Endothelial cell of umbilical vein (primary cell): Measurements from ENCODE around the gene ZDHHC9. TPM values are rescaled to one million over a fixed set of nuclear protein-coding genes. Genes with fewer than 3 reads are reported as not detected.

Experiments used
- BruUV-seq: library from RNA; stranded (reverse); fragments of 400-500 nt; replicated peaks from 2 replicates; lab custom pipeline; 2021; lab: Mats Ljungman, UMichigan
- CTCF ChIA-PET: fragments of 300-600, 350-600 bp; sonication (Branson Sonifier 250); formaldehyde crosslinking; loops from one replicate; lab custom pipeline; 2021; ENCODE audit warnings: antibody characterized with exemption, inconsistent platforms; lab: Charles Lee
- POLR2A ChIA-PET: fragments of 300-600, 350-600 bp; sonication (Branson Sonifier 250); formaldehyde crosslinking; loops from one replicate; lab custom pipeline; 2021; ENCODE audit warnings: antibody characterized with exemption, inconsistent platforms; lab: Charles Lee
- DNase-seq: peaks from one replicate; pipeline ENCODE4 v3.0.0-alpha.2; 2011; ENCODE audit warnings: low read depth, low spot score
- FAIRE-seq: peaks from 2 replicates; lab custom pipeline; 2011; peaks lifted over from hg19 to GRCh38; lab: Jason Lieb, UNC
- H2AFZ ChIP-seq: 2 replicates; pipeline ENCODE4 v1.6.0; 2012; ENCODE audit warnings: low read depth, low read length, control low read depth, inconsistent platforms
- H3K27ac ChIP-seq: 2 replicates; pipeline ENCODE4 v1.5.1; 2011; ENCODE audit warnings: low read depth, mild to moderate bottlenecking, control low read depth, low read length, moderate library complexity; ENCODE audit not compliant: insufficient read depth
- H3K27me3 ChIP-seq, 2 experiments: 2 replicates each; pipeline versions ENCODE4 v1.6.0 to v1.6.1; 2011; ENCODE audit warnings: low read length in 2 of 2, mixed read lengths in 1 of 2; ENCODE audit not compliant: control insufficient read depth in 2 of 2, insufficient read depth in 2 of 2
- H3K36me3 ChIP-seq, 2 experiments: 2 replicates in 1 of 2; 3 replicates in 1 of 2; pipeline ENCODE4 v1.5.1; 2011; ENCODE audit warnings: low read length in 2 of 2, mild to moderate bottlenecking in 1 of 2, moderate library complexity in 1 of 2; ENCODE audit not compliant: control insufficient read depth in 2 of 2, insufficient read depth in 2 of 2; ENCODE audit errors: extremely low read depth in 1 of 2
- H3K4me1 ChIP-seq: 3 replicates; pipeline ENCODE4 v1.5.1; 2011; ENCODE audit warnings: mild to moderate bottlenecking, low read length; ENCODE audit not compliant: control insufficient read depth, insufficient read depth; ENCODE audit errors: extremely low read depth
- H3K4me2 ChIP-seq: 2 replicates; pipeline ENCODE4 v1.6.1; 2011; ENCODE audit warnings: low read length, control low read depth, mixed read lengths; ENCODE audit not compliant: insufficient read depth
- H3K4me3 ChIP-seq, 3 experiments: fragments of 200-600 bp in 1 of 3; sonication (generic), shearing (Covaris generic) in 1 of 3; replicated peaks in 1 of 3; 2 replicates each; pipeline ENCODE4 v1.5.1; 2011 to 2016; ENCODE audit warnings: control low read depth in 3 of 3, low read length in 3 of 3, mild to moderate bottlenecking in 2 of 3, inconsistent platforms in 1 of 3, low read depth in 1 of 3, moderate library complexity in 1 of 3; ENCODE audit not compliant: insufficient read depth in 1 of 3
- H3K79me2 ChIP-seq: 2 replicates; pipeline ENCODE4 v1.6.0; 2012; ENCODE audit warnings: low read length, inconsistent platforms; ENCODE audit not compliant: control insufficient read depth, insufficient read depth
- H3K9ac ChIP-seq: replicated peaks from 2 replicates; pipeline ENCODE3; 2011; ENCODE audit warnings: low read length, control low read depth; ENCODE audit not compliant: insufficient read depth; ENCODE audit errors: extremely low read depth
- H3K9me1 ChIP-seq: replicated peaks from 3 replicates; pipeline ENCODE4 v1.6.0; 2011; ENCODE audit warnings: mild to moderate bottlenecking, low read length; ENCODE audit not compliant: control insufficient read depth, insufficient read depth; ENCODE audit errors: extremely low read depth
- H3K9me3 ChIP-seq: replicated peaks from 2 replicates; pipeline ENCODE4 v1.5.1; 2012; ENCODE audit warnings: low read length, inconsistent platforms; ENCODE audit not compliant: control insufficient read depth, insufficient read depth
- H4K20me1 ChIP-seq: replicated peaks from 2 replicates; pipeline ENCODE3; 2011; ENCODE audit warnings: mild to moderate bottlenecking, low read length; ENCODE audit not compliant: control insufficient read depth, insufficient read depth; ENCODE audit errors: extremely low read depth
- CTCF ChIP-seq, 2 donors: IDR thresholded peaks; 1 replicate in 1 of 2; 2 replicates in 1 of 2; pipeline ENCODE4 v1.5.1; 2011; ENCODE audit warnings: low read length in 2 of 2, mild to moderate bottlenecking in 2 of 2, moderate library complexity in 2 of 2, control low read depth in 1 of 2, inconsistent platforms in 1 of 2, low read depth in 1 of 2; ENCODE audit not compliant: insufficient read depth in 1 of 2; ENCODE audit errors: extremely low read depth in 1 of 2
- EZH2 ChIP-seq: IDR thresholded peaks from 2 replicates; pipeline ENCODE4 v1.6.1; 2012; ENCODE audit warnings: borderline replicate concordance, low read depth, mild to moderate bottlenecking, moderate library complexity, low read length, inconsistent platforms; ENCODE audit not compliant: severe bottlenecking
- FOS ChIP-seq: IDR thresholded peaks from 2 replicates; pipeline ENCODE4 v1.6.1; 2011; ENCODE audit warnings: mild to moderate bottlenecking, low read length, moderate library complexity, borderline replicate concordance; ENCODE audit not compliant: insufficient read depth
- GATA2 ChIP-seq: IDR thresholded peaks from 2 replicates; pipeline ENCODE4 v1.7.0; 2011; ENCODE audit warnings: low read depth, mild to moderate bottlenecking, moderate library complexity, mixed read lengths, low read length; ENCODE audit not compliant: insufficient read length, insufficient read depth
- JUN ChIP-seq: IDR thresholded peaks from 2 replicates; pipeline ENCODE4 v1.6.1; 2011; ENCODE audit warnings: borderline replicate concordance, low read depth; ENCODE audit not compliant: insufficient read length, insufficient read depth
- MAX ChIP-seq: IDR thresholded peaks from 2 replicates; pipeline ENCODE4 v1.6.1; 2011; ENCODE audit not compliant: insufficient read depth, insufficient read length
- MYC ChIP-seq: IDR thresholded peaks from one replicate; pipeline ENCODE4 v1.6.1; 2011; ENCODE audit warnings: mild to moderate bottlenecking, low read depth, low read length
- POLR2A ChIP-seq: IDR thresholded peaks from 2 replicates; pipeline ENCODE4 v1.6.1; 2012; ENCODE audit warnings: low read depth, mild to moderate bottlenecking, control low read depth, low read length
- POLR2AphosphoS5 ChIP-seq: IDR thresholded peaks from 2 replicates; pipeline ENCODE4 v1.6.1; 2012; ENCODE audit warnings: low read depth, mild to moderate bottlenecking, control low read depth, low read length, moderate library complexity; ENCODE audit not compliant: insufficient read depth
- dilution Hi-C: fragments of 300-500 bp; cut with MboI; formaldehyde crosslinking; loops from one replicate; pipeline ENCODE4 v1.15.0; 2019; ENCODE audit warnings: low sequenced_read_pairs; ENCODE audit not compliant: extremely low pct_ligation_motif_present
- intact Hi-C: fragments of 100-400 bp; cut with micrococcal nuclease; formaldehyde crosslinking; loops from one replicate; pipeline ENCODE4 v1.10.0; 2022
- polyA plus RNA-seq, 4 experiments: library from polyadenylated mRNA; depleted of rRNA in 3 of 4; stranded (reverse) in 3 of 4; unstranded in 1 of 4; fragments of >200 nt; gene quantifications; 2 replicates each; pipeline versions ENCODE4 v1.2.1 to v1.2.3, GENCODE V29; 2011 to 2012; ENCODE audit warnings: missing spikeins in 1 of 4
- total RNA-seq: library from RNA; stranded (reverse); gene quantifications from 2 replicates; pipeline ENCODE4 v1.2.3, GENCODE V29; 2021

Gene ZDHHC9
- total and polyA plus RNA-seq, 2 donors (not counting 3 experiments of a cell fraction or from before 2014, with no cell fraction given): 27.4 to 33.6 TPM

DNA sequence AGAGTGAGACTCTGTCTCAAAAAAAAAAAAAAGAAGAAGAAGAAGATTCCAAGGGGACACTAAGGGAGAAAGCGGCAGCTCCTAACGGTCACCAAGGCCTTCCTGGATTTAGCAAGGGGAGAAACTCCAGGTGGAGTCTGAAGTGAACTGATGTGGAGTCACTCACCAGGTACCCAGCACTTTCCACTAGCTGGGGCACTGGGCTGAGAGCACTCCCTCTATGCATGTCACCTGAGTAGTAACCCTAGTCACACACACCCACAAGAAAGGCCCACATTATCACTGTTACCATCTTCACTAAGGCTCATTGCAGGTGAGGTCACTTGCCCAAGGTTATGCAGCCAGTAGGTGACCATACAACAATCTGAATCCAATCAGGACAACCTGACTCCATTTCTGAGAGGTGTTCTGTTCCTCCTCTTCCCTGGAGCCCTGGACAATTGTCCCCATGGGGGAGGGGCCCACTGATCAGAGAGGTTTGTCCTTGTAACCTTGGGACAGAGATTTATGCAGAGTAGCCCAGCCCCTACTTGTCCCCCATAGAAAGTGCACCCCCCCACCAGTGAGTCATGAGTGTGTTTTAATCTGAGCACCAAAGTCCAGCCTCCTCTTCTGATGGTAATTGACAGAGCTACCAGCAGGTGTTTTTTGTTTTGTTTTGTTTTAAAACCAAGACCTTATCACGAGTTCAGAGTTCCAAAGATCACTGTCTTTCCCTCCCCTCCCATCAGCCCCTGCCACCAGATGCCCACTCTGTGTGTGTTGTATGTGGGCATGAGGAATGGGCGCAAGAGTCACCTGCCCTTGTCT, 69.8 kb downstream of the ZDHHC9 start:
- ChIA-PET CTCF (interaction anchor here (0.7 kb wide), 1 partner anchor 137 kb away, joined by 8 read pairs; no protein-coding TSS in a partner anchor), POLR2A (no interaction called here)
- Histone ChIP-seq H3K9ac (no peak overlapping the region), H3K9me3 (no peaks in the 10 kb centered on the region), H3K36me3 (no peaks in the 10 kb centered on the region), H3K9me1 (no peaks in the 10 kb centered on the region), H3K4me3 (no peak overlapping the region), H3K79me2 (no peaks in the 10 kb centered on the region), H3K4me1 (peaks cover 14% of the 10 kb centered on the region), H3K4me2 (no peak overlapping the region), H3K27ac (no peak overlapping the region), H3K27me3 (no peaks in the 10 kb centered on the region), H2AFZ (no peak overlapping the region), H4K20me1 (no peaks in the 10 kb centered on the region)
- intact Hi-C loops (no loop called here), dilution Hi-C loops (no loop called here)
- BruUV-seq: no TSS peak
- peak; percentile 61 for FAIRE-seq
- no peak for TF ChIP-seq JUN
- no peak for TF ChIP-seq CTCF (IDR thresholded peaks at IDR 0.05; ENCODE audit: extremely low read depth in 1 of 2, insufficient read depth in 1 of 2, low read depth in 1 of 2, low read length in 2 of 2)
- TF ChIP-seq EZH2: no peak
- TF ChIP-seq MAX: no peak
- TF ChIP-seq POLR2AphosphoS5: no peak
- TF ChIP-seq FOS: no peak
- TF ChIP-seq MYC: no peak
- no peak for TF ChIP-seq POLR2A
- no peak for TF ChIP-seq GATA2
- no peak for DNase-seq
